GM12801 (cell line): ENCODE data around the gene AHCYL2.

Experiments
- TF ChIP-seq, protein P1 (sequence below): IDR thresholded peaks from one replicate; pipeline ENCODE4 v1.5.1; 2011; ENCODE audit warnings: control low read depth; ENCODE audit not compliant: insufficient read length; ENCODE audit errors: extremely low read depth

The AHCYL2 gene

DNA sequence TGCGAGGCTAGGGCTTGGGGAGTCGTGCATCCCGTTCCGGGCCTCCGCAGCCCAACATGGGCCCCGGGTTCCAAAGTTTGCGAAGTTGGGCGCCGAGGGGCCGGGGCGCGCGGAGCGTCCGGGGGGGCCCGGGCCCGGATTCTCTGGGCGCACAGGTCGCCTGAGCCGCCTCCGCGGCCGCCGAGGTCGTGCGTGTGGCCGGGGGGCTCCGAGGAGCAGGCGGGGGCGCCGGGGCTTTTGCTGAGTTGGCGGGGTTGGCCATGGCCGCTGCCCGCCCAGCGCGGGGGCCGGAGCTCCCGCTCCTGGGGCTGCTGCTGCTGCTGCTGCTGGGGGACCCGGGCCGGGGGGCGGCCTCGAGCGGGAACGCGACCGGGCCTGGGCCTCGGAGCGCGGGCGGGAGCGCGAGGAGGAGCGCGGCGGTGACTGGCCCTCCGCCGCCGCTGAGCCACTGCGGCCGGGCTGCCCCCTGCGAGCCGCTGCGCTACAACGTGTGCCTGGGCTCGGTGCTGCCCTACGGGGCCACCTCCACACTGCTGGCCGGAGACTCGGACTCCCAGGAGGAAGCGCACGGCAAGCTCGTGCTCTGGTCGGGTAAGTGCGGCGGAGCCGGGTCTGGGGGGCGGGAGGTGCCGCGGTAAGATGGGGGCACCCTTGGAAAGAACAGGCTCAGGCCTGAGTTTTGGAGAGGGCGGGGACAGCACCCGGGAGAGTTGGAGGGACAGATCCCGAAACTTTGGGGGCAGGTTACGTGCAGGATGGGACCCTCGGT, 35.8 kb upstream of the AHCYL2 start:
- TF ChIP-seq, protein P1, sequence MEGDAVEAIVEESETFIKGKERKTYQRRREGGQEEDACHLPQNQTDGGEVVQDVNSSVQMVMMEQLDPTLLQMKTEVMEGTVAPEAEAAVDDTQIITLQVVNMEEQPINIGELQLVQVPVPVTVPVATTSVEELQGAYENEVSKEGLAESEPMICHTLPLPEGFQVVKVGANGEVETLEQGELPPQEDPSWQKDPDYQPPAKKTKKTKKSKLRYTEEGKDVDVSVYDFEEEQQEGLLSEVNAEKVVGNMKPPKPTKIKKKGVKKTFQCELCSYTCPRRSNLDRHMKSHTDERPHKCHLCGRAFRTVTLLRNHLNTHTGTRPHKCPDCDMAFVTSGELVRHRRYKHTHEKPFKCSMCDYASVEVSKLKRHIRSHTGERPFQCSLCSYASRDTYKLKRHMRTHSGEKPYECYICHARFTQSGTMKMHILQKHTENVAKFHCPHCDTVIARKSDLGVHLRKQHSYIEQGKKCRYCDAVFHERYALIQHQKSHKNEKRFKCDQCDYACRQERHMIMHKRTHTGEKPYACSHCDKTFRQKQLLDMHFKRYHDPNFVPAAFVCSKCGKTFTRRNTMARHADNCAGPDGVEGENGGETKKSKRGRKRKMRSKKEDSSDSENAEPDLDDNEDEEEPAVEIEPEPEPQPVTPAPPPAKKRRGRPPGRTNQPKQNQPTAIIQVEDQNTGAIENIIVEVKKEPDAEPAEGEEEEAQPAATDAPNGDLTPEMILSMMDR, result no peak

- TF ChIP-seq, protein P1, result no peak
Measured at GRCh38 chr7:129189661-129190310, 35.0 kb upstream of the AHCYL2 start.

- TF ChIP-seq, protein P1, result no peak
Measured at GRCh38 chr7:129191272-129191671, 33.6 kb upstream of the AHCYL2 start.

GRCh38 chr7:129193892-129194291, 30.9 kb upstream of the AHCYL2 start:
- TF ChIP-seq, protein P1, result no peak

GRCh38 chr7:129197771-129198170, 27.1 kb upstream of the AHCYL2 start:
- TF ChIP-seq, protein P1, result no peak

GRCh38 chr7:129199406-129199805, 25.4 kb upstream of the AHCYL2 start:
- TF ChIP-seq, protein P1, result no peak

- TF ChIP-seq, protein P1, result no peak
Measured at GRCh38 chr7:129202058-129202777, 22.6 kb upstream of the AHCYL2 start.
